OCI-LY1 (cell line): Measurements from ENCODE around the gene CEP135.

Experiments
- EZH2 ChIP-seq: fragments of 200-600 bp; sonication (generic), shearing (Covaris generic); IDR thresholded peaks from 2 replicates; pipeline ENCODE4 v1.8.0; 2017; ENCODE audit warnings: borderline replicate concordance, mixed run types, mild to moderate bottlenecking, antibody characterized with exemption, low read length, moderate library complexity, mixed read lengths
- TF ChIP-seq, protein P1 (sequence below): fragments of 200-600 bp; sonication (generic), shearing (Covaris generic); IDR thresholded peaks from 2 replicates; pipeline ENCODE4 v1.5.1; 2017; ENCODE audit warnings: mild to moderate bottlenecking, antibody characterized with exemption, low read length, moderate library complexity, mixed read lengths

DNA sequence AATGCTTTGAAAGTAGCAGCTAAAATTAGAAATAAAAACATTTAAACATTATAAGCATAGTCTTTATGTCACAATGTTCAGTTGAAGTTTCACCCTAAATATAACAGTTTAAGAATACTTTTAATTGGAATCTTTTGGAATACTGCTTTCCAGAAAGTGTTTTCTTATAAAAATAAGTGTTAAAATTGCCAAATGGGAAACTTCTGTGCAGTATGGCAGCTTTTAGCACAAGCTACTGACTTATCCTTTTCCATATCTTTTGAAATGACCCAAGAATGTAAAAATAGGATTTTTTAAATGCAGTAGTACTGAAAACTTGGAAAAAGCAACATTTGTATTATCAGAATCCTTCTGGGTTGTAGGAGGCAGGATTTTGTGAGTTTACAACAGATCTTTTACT is 34.2 kb downstream of the CEP135 start:
- TF ChIP-seq, protein P1, sequence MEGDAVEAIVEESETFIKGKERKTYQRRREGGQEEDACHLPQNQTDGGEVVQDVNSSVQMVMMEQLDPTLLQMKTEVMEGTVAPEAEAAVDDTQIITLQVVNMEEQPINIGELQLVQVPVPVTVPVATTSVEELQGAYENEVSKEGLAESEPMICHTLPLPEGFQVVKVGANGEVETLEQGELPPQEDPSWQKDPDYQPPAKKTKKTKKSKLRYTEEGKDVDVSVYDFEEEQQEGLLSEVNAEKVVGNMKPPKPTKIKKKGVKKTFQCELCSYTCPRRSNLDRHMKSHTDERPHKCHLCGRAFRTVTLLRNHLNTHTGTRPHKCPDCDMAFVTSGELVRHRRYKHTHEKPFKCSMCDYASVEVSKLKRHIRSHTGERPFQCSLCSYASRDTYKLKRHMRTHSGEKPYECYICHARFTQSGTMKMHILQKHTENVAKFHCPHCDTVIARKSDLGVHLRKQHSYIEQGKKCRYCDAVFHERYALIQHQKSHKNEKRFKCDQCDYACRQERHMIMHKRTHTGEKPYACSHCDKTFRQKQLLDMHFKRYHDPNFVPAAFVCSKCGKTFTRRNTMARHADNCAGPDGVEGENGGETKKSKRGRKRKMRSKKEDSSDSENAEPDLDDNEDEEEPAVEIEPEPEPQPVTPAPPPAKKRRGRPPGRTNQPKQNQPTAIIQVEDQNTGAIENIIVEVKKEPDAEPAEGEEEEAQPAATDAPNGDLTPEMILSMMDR: no peak
- TF ChIP-seq EZH2: no peak
